HepG2 (cell line): ENCODE measurements around the gene ITPR1. TPM values are rescaled to one million over a fixed set of nuclear protein-coding genes. Genes with fewer than 3 reads are reported as not detected.

Experiments used
- ADNP ChIP-seq: sonication (generic); formaldehyde crosslinking; IDR thresholded peaks from 2 replicates; pipeline ENCODE4 v1.4.0; 2020; ENCODE audit warnings: missing genetic modification reagents
- ARNT ChIP-seq: fragments of 450-650 bp; IDR thresholded peaks from 2 replicates; pipeline ENCODE4 v1.6.1; 2017
- BRD4 ChIP-seq: sonication (generic); formaldehyde crosslinking; IDR thresholded peaks from 2 replicates; pipeline ENCODE4 v1.4.0; 2020; ENCODE audit warnings: missing genetic modification reagents
- EZH2 ChIP-seq: conservative IDR thresholded peaks from 2 replicates; pipeline ENCODE4 v1.6.1; 2012; ENCODE audit warnings: mild to moderate bottlenecking, low read depth, low read length, moderate library complexity
- GABPB1 ChIP-seq: IDR thresholded peaks from 2 replicates; pipeline ENCODE4 v1.6.1; 2016; ENCODE audit warnings: mild to moderate bottlenecking, missing genetic modification reagents, moderate library complexity, missing compliant biosample characterization
- GMEB2 ChIP-seq: IDR thresholded peaks from 2 replicates; pipeline ENCODE4 v1.6.1; 2016; ENCODE audit warnings: missing biosample characterization, missing genetic modification reagents, low read depth
- GTF2F1 ChIP-seq: fragments of 150-350 bp; IDR thresholded peaks from 2 replicates; pipeline ENCODE4 v1.6.1; 2014; ENCODE audit warnings: low read length
- KLF13 ChIP-seq: sonication (generic); formaldehyde crosslinking; IDR thresholded peaks from 2 replicates; pipeline ENCODE4 v1.4.0; 2020; ENCODE audit warnings: mild to moderate bottlenecking, missing genetic modification reagents
- PHB2 ChIP-seq: fragments of 450-650 bp; IDR thresholded peaks from 2 replicates; pipeline ENCODE4 v1.6.1; 2018; ENCODE audit not compliant: partially characterized antibody
- RNF2 ChIP-seq: fragments of 450-650 bp; conservative IDR thresholded peaks from 2 replicates; pipeline ENCODE4 v1.6.1; 2016; ENCODE audit warnings: low read depth
- SRY ChIP-seq: sonication (generic); formaldehyde crosslinking; IDR thresholded peaks from 2 replicates; pipeline ENCODE4 v1.8.0; 2022; ENCODE audit warnings: mild to moderate bottlenecking, missing genetic modification reagents
- YEATS2 ChIP-seq: sonication (generic); formaldehyde crosslinking; IDR thresholded peaks from 2 replicates; pipeline ENCODE4 v1.4.0; 2020; ENCODE audit warnings: missing genetic modification reagents, borderline replicate concordance
- ZBTB26 ChIP-seq: IDR thresholded peaks from 2 replicates; pipeline ENCODE4 v1.6.1; 2016; ENCODE audit warnings: missing compliant biosample characterization, missing genetic modification reagents, borderline replicate concordance
- ZFP91 ChIP-seq: sonication (generic); formaldehyde crosslinking; IDR thresholded peaks from 2 replicates; pipeline ENCODE4 v1.9.0; 2022; ENCODE audit warnings: missing genetic modification reagents, mild to moderate bottlenecking, borderline replicate concordance
- ZNF280D ChIP-seq: sonication (generic); formaldehyde crosslinking; IDR thresholded peaks from 2 replicates; pipeline ENCODE4 v1.5.1; 2020; ENCODE audit warnings: mild to moderate bottlenecking, missing genetic modification reagents
- ZNF367 ChIP-seq: sonication (generic); formaldehyde crosslinking; IDR thresholded peaks from 2 replicates; pipeline ENCODE4 v1.4.0; 2020; ENCODE audit warnings: missing genetic modification reagents, borderline replicate concordance
- ZNF574 ChIP-seq: sonication (generic); formaldehyde crosslinking; IDR thresholded peaks from 2 replicates; pipeline ENCODE4 v1.4.0; 2020; ENCODE audit warnings: missing genetic modification reagents
- ZNF614 ChIP-seq: IDR thresholded peaks from 2 replicates; pipeline ENCODE4 v1.6.1; 2018; ENCODE audit warnings: missing biosample characterization, missing genetic modification reagents, inconsistent platforms, borderline replicate concordance
- ZNF781 ChIP-seq: sonication (generic); formaldehyde crosslinking; IDR thresholded peaks from 2 replicates; pipeline ENCODE4 v1.5.1; 2020; ENCODE audit warnings: borderline replicate concordance, mild to moderate bottlenecking, missing genetic modification reagents; ENCODE audit errors: not compliant biosample characterization
- polyA plus RNA-seq, 8 experiments: library from polyadenylated mRNA; depleted of rRNA in 3 of 8; stranded (reverse) in 7 of 8; unstranded in 1 of 8; fragments of >200 nt; fragmentation: Illumina TruSeq in 4 of 8; extraction: Trizol in 4 of 8; gene quantifications; 2 replicates each; pipeline versions ENCODE4 v1.2.1 to v1.2.3, GENCODE V29; 2011 to 2016; ENCODE audit warnings: low read depth in 4 of 8, missing spikeins in 1 of 8, mixed read lengths in 1 of 8; ENCODE audit not compliant: insufficient read depth in 1 of 8
- total RNA-seq, 5 experiments: library from RNA; depleted of rRNA; stranded (reverse); fragments of >200 nt; fragmentation: Illumina TruSeq; extraction: Trizol; gene quantifications; 2 replicates each; pipeline ENCODE4 v1.2.3, GENCODE V29; 2016; ENCODE audit warnings: low read depth in 1 of 5

The ITPR1 gene
- total and polyA plus RNA-seq, 2 of the 13 experiments (the other 11 are each of a cell fraction or from before 2014, with no cell fraction given), result 10.0 to 11.4 TPM

- TF ChIP-seq ZNF574 (CRISPR knock-in tag), result 0 out of 2 replicates have a peak, but pooled peaks have one; percentile 22
- no peak for TF ChIP-seq RNF2
- no peak for TF ChIP-seq ZNF367 (CRISPR knock-in tag)
- no peak for TF ChIP-seq ZNF280D (CRISPR knock-in tag)
- no peak for TF ChIP-seq GTF2F1
- peak; percentile 57; the same call in 1 of the 2 replicates for TF ChIP-seq YEATS2 (CRISPR knock-in tag)
- TF ChIP-seq BRD4 (CRISPR knock-in tag), result no peak
- no peak for TF ChIP-seq ZNF781 (CRISPR knock-in tag)
- no peak for TF ChIP-seq ZFP91
- TF ChIP-seq ZNF614, result 0 out of 2 replicates have a peak, but pooled peaks have one; percentile 49
- no peak for TF ChIP-seq ARNT
- no peak for TF ChIP-seq ZBTB26
- TF ChIP-seq ADNP, result no peak
- TF ChIP-seq KLF13 (CRISPR knock-in tag), result no peak
- TF ChIP-seq GABPB1 (CRISPR knock-in tag), result no peak
- TF ChIP-seq GMEB2, result no peak
- TF ChIP-seq EZH2, result no peak
- no peak for TF ChIP-seq SRY (CRISPR knock-in tag)
- no peak for TF ChIP-seq PHB2
Measured at GRCh38 chr3:4720316-4721075, 227.3 kb downstream of the ITPR1 start (continued).
